Colonic mucosa (tissue), 4 donors: ENCODE measurements around the gene TNFRSF1B. TPM values are rescaled to one million over a fixed set of nuclear protein-coding genes. Genes with fewer than 3 reads are reported as not detected.
"Not testable (repeated sequence)": the region's sequence is repeated elsewhere in the genome, so short reads cannot be mapped to it uniquely, and the experiment has no call there.

Experiments used
- DNase-seq: peaks from one replicate; pipeline ENCODE4 v3.0.0-alpha.2; 2020
- H3K27ac ChIP-seq: fragments of 200-600 bp; one replicate; pipeline ENCODE4 v1.8.0; 2021
- H3K27me3 ChIP-seq: fragments of 200-600 bp; one replicate; pipeline ENCODE4 v1.8.0; 2021
- H3K36me3 ChIP-seq: fragments of 200-600 bp; one replicate; pipeline ENCODE4 v1.8.0; 2021
- H3K4me1 ChIP-seq: fragments of 200-600 bp; one replicate; pipeline ENCODE4 v1.8.0; 2021; ENCODE audit warnings: mild to moderate bottlenecking
- H3K4me3 ChIP-seq: fragments of 200-600 bp; one replicate; pipeline ENCODE4 v1.8.0; 2021
- H3K9ac ChIP-seq, 2 donors: one replicate each; pipeline ENCODE4 v1.7.0; 2013; ENCODE audit warnings: control low read depth in 2 of 2, low read depth in 2 of 2, low read length in 2 of 2
- H3K9me3 ChIP-seq: fragments of 200-600 bp; one replicate; pipeline ENCODE4 v1.8.0; 2021
- intact Hi-C: fragments of 100-400 bp; cut with DNase I; formaldehyde crosslinking; loops from one replicate; pipeline ENCODE4 v1.14.1; 2022
- total RNA-seq, 2 donors: library from RNA; stranded (reverse); fragmentation: NEBNext Ultra II Directional in 1 of 2; extraction: Animal tissue kit (Norgen Biotek cat#: 25700) in 1 of 2; gene quantifications; one replicate each; pipeline ENCODE4 v1.2.1, GENCODE V29; 2021
- TF ChIP-seq, protein P1 (sequence below): fragments of 200-600 bp; IDR thresholded peaks from one replicate; pipeline ENCODE4 v1.8.0; 2022; ENCODE audit warnings: antibody characterized with exemption, mild to moderate bottlenecking
- donor health status: healthy.
- donor health status: DM: no; HTN: no; CAD: no.
- donor health status: DM: no; HTN: no; CAD: no.

TNFRSF1B gene
- total RNA-seq, 2 donors from 2014 or later, result 27.2 to 28.1 TPM

DNA sequence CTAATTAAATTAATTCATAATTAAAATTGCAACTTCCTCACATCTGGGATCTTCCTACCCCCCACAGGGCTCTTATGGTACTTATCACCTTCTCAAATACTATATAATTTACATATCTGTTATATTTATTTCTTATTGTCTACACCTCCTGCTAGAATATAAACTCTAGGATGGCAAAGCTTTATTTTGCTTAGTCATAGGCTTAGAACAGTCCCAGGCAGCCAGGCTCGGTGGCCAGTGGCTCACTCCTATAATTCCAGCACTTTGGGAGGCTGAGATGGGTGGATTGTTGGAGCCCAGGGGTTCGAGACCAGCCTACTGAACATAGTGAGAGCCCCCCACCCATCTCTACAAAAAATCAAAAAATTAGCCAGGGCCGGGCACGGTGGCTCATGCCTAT lies 53.0 kb downstream of the TNFRSF1B start:
- Histone ChIP-seq H3K9me3 (no peaks in the 10 kb centered on the region), H3K27ac (no peak overlapping the region), H3K4me1 (no peaks in the 10 kb centered on the region), H3K9ac (no peak overlapping the region), H3K27me3 (no peaks in the 10 kb centered on the region), H3K36me3 (no peaks in the 10 kb centered on the region), H3K4me3 (no peak overlapping the region)
- intact Hi-C loops, result no loop called here
- DNase-seq, result no peak
- TF ChIP-seq, protein P1, sequence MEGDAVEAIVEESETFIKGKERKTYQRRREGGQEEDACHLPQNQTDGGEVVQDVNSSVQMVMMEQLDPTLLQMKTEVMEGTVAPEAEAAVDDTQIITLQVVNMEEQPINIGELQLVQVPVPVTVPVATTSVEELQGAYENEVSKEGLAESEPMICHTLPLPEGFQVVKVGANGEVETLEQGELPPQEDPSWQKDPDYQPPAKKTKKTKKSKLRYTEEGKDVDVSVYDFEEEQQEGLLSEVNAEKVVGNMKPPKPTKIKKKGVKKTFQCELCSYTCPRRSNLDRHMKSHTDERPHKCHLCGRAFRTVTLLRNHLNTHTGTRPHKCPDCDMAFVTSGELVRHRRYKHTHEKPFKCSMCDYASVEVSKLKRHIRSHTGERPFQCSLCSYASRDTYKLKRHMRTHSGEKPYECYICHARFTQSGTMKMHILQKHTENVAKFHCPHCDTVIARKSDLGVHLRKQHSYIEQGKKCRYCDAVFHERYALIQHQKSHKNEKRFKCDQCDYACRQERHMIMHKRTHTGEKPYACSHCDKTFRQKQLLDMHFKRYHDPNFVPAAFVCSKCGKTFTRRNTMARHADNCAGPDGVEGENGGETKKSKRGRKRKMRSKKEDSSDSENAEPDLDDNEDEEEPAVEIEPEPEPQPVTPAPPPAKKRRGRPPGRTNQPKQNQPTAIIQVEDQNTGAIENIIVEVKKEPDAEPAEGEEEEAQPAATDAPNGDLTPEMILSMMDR, result no peak

DNA sequence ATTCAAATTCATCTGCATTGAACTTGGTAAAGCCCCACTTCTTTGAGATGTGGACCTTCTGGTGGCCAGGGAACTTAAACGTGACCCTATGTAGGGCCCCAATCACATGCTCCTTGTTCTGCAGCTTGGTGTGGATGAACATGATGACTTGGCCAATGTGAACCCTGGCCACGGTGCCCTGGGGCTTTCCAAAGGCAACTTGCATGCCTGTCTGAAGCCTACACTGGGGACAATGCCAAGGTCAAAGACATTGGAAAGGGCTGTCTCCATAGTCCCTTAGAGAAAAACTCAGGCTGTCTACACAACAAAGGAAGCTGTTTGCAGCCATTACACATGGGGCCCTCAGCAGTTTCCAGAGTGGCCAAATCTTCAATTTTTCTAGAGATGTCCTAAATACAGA lies 54.1 kb downstream of the TNFRSF1B start:
- Histone ChIP-seq H3K4me3 (no peak overlapping the region), H3K9me3 (no peaks in the 10 kb centered on the region), H3K36me3 (no peaks in the 10 kb centered on the region), H3K4me1 (no peaks in the 10 kb centered on the region), H3K9ac (no peak overlapping the region), H3K27me3 (no peaks in the 10 kb centered on the region), H3K27ac (no peak overlapping the region)
- intact Hi-C loops, result no loop called here
- no peak for DNase-seq
- TF ChIP-seq, protein P1, result no peak

DNA sequence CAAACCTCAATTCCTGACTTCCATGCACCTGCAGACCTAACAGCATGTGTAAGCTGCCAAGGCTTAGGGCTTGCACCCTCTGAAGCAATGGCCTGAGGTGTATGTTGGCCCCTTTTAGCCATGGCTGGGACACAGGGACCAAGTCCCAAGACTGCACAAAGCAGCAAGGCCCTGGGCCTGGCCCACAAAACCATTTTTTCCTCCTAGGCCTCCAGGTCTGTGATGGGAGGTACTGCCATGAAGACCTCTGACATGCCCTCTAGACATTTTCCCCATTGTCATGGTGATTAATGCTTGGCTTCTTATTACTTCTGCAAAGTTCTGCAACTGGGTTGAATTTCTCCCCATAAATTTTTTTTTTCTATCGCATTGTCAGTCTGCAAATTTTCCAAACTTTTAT lies 55.9 kb downstream of the TNFRSF1B start:
- DNase-seq, intact Hi-C loops, H3K4me3 ChIP-seq, H3K9me3 ChIP-seq, H3K27me3 ChIP-seq, H3K4me1 ChIP-seq, H3K27ac ChIP-seq, H3K36me3 ChIP-seq, H3K9ac ChIP-seq: not testable (repeated sequence)

DNA sequence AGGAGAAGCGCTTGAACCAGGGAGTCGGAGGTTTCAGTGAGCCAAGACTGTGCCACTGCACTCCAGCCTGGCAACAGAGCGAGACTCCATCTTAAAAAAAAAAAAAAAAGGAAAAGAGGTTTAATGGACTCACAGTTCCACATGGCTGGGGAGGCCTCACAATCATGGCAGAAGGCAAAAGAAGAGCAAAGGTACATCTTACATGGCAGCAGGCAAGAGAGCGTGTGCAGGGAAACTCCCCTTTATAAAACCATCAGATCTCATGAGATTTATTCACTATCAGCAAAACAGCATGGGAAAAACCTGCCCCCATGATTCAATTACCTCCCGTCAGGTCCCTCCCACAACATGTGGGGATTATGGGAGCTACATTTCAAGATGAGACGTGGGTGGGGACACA lies 57.3 kb downstream of the TNFRSF1B start:
- H3K9me3 ChIP-seq, H3K27ac ChIP-seq, H3K9ac ChIP-seq, H3K4me3 ChIP-seq, H3K36me3 ChIP-seq, intact Hi-C loops, H3K27me3 ChIP-seq, DNase-seq, H3K4me1 ChIP-seq: not testable (repeated sequence)

DNA sequence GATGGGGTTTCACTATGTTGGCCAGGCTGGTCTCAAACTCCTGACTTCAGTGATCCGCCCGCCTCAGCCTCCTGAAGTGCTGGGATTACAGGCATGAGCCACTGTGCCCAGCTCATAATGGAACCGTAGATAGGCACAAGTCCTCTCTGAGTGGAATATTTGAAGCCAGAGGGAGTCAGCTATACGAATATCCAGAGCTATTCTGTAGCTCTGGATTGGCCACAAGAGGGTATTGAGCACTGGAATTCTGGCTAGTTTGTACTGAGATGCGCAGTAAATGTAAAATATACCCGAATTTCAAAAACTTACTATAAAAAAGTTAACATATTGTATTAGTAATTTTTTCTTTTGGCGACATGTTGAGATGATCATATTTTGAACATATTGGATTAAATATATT lies 62.2 kb downstream of the TNFRSF1B start:
- Histone ChIP-seq H3K36me3 (no peaks in the 10 kb centered on the region), H3K27ac (no peak overlapping the region), H3K27me3 (no peaks in the 10 kb centered on the region), H3K4me3 (no peak overlapping the region), H3K4me1 (peaks cover 4% of the 10 kb centered on the region), H3K9ac (no peak overlapping the region), H3K9me3 (no peaks in the 10 kb centered on the region)
- DNase-seq, result no peak
- intact Hi-C loops, result no loop called here
- TF ChIP-seq, protein P1, result no peak

DNA sequence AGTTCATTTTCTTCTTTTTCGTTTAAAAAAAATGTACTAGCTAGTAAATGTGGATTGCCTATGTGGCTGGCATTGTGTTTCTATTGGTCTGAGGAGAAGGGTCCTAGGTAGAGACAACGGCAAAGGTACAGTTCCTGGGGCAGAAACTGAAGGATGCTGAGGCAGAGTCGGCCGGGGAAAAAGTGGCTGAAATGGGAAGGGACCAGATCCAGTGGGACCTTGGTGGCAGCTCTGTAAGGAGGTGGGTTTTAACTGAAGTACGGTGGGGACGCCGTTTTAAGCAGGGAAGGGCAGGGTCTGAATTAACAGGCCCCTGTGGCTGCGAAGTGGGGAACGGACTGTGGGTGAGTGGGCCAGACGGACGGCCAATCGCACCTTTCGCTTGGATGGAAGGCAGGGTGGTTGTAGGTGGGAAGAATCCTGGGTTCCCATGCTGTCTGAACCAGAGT lies 62.6 kb downstream of the TNFRSF1B start:
- no peaks in the 10 kb centered on the region for H3K27me3 ChIP-seq
- peaks cover 4% of the 10 kb centered on the region for H3K4me1 ChIP-seq
- H3K9me3 ChIP-seq, result no peaks in the 10 kb centered on the region
- no peak for DNase-seq
- H3K27ac ChIP-seq, result no peak overlapping the region
- TF ChIP-seq, protein P1, result no peak
- H3K9ac ChIP-seq, result no peak overlapping the region
- intact Hi-C loops, result no loop called here
- peak overlapping the region; percentile 100 for H3K4me3 ChIP-seq
- H3K36me3 ChIP-seq, result no peaks in the 10 kb centered on the region
